GM21423 (cell line): ENCODE results near the gene HOXD11.

ENCODE experiments used
- ATAC-seq: cut with Tn5 transposase; IDR thresholded peaks from one replicate; pipeline ENCODE4 v1.9.1; 2021; ENCODE audit warnings: mild to moderate bottlenecking, moderate library complexity; ENCODE audit not compliant: unreplicated experiment

Gene HOXD11

DNA sequence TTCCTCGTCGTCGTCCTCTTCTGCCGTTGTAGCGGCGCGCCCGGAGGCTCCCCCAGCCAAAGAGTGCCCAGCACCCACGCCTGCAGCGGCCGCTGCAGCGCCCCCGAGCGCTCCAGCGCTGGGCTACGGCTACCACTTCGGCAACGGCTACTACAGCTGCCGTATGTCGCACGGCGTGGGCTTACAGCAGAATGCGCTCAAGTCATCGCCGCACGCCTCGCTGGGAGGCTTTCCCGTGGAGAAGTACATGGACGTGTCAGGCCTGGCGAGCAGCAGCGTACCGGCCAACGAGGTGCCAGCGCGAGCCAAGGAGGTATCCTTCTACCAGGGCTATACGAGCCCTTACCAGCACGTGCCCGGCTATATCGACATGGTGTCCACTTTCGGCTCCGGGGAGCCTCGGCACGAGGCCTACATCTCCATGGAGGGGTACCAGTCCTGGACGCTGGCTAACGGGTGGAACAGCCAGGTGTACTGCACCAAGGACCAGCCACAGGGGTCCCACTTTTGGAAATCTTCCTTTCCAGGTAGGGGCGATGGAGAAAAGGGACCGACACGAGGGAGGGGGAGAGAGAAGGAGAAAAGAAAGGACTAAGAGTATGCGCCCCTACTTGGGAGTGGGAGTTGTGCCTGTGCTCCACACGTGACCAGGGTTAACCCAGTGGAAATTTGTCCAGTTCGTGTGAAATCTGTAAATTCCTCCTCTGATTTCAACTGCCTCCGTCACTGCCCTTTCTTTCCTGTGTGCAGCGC is 13.8 kb upstream of the HOXD11 start:
- no peak for ATAC-seq

- no peak for ATAC-seq
These were observed 13.2 kb upstream of the HOXD11 start for GRCh38 chr2:176093898-176094249.

GRCh38 chr2:176094349-176094748 is 12.7 kb upstream of the HOXD11 start:
- no peak for ATAC-seq

DNA sequence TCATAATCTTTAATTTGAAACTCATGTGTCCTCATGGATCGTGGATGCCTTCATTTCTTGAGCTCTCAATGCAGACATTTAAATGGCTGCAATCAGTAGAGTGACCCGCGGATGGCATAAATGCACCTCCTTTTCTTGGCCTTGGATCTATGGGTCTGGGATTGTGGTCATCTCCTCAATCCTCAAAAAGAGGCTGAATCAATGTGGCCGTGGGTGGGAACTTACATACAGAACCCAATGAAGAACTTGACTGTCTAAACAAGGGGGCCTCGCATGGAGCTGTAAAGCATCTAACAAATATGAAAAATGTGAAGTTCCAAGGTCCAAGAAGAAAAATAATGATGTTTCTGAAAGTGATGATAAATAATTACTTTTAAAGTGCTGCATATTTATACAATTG is 11.7 kb upstream of the HOXD11 start:
- ATAC-seq: no peak

DNA sequence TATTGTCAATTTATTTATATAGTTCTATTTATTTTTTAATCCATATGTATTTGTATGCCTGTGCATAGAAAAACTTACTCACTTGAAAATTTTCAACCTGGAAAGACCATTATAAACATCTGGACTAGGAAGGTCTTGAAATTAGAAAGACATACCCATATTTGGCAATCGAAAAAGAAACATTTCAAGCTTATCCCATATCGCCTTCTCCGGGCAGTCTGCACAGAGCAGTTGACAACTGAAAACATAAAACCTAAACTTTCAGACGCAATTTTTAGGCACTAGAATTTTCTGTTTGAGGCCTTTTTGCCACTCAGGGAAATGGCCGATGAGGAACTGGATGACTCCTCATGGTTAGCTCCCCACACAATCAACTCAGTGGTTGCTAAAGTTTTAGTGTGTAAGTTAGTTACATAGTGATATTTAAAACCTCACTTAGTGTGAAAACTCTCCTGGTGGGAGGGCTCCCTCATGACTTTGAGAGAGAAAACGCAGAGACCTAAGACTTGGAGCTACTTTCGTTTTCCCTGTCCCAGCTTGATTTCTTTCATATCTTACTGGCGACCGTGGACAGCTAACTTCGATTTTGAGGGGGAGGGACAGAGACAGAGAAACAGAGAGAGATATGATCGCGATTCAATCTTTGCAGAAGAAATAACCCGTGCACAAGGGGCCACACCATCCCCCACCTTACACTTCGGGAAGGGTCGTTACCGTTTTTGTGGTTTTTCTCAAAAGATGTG is 10.7 kb upstream of the HOXD11 start:
- no peak for ATAC-seq

DNA sequence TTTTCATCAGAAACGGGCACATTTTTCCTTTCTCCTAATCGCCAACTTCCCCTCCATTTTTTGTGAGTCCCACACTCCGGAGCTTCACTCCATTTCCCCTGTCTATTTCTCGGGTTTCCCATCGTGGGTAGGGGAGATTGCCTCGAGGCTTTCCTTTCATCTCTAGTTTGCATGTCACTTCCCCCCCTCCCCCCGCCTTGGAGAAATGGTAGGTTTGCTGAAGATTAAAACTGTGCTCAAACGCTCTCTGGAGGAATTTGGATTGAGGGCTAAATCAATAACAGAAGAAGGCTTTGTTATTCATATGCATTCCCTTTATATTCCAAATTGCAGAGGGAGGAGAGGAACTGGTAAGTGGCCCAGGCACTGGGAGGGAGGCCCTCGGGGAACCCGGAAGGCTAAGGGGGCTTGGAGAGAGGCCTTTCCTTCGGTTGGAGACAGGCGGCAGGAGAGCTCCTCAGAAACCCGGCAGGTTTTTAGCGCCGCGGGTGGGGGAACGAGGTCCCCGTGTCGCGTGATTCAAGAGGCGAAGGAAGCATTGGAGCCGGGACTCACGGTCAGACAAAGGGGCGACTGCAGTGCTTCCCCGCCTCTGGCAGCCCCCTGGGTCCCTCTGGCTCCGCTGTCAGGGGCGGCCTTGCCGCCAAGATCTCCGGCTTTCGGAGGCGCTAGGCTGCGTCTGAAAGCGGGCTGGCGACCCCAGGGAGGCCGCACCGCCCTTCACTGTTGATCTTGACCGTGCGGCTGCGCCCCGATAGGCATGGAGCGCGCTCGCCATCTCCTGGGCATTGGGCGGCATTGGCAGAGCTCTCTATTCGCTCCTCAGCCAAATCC is 9.9 kb upstream of the HOXD11 start:
- peak; percentile 80 for ATAC-seq

GRCh38 chr2:176097820-176098365 is 9.2 kb upstream of the HOXD11 start:
- ATAC-seq: no peak

DNA sequence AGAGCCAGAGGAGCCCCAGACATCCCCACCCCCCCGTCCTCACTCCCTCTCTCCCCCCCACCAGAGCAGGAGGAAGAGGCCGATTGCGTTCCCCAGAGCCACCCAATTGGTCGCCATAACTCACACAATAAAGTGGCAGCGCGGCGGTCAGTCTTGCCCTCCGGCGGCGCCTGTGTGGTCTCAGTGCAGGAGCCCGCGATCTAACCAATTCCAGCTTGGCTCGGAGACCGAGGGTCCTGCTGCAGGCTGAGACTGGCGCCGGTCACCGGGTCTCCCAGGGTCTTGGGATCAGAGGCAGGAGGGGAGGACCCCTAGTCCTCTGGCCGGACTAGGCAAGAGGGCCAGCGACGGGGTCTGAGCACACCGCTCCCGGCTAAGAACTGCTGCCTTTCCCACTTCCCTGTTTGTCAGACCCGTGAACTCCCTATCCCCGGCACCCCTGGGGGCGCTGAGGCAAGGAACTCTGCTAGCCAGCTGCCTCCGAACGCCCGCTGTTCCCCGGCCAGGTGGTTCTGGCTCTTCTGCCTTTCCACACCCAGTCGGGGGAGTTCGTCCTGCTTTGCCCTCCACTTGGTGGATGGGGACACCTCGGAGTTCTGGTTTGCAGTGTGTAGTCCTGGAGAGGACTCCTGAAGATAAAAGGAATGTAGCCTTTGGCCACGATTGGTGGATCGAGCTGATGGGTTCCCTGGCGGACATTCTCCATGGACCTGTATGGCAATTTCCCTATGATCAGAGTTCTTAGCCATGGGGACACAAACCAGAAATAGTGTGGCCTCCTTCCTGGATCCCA is 8.5 kb upstream of the HOXD11 start:
- ATAC-seq: no peak

DNA sequence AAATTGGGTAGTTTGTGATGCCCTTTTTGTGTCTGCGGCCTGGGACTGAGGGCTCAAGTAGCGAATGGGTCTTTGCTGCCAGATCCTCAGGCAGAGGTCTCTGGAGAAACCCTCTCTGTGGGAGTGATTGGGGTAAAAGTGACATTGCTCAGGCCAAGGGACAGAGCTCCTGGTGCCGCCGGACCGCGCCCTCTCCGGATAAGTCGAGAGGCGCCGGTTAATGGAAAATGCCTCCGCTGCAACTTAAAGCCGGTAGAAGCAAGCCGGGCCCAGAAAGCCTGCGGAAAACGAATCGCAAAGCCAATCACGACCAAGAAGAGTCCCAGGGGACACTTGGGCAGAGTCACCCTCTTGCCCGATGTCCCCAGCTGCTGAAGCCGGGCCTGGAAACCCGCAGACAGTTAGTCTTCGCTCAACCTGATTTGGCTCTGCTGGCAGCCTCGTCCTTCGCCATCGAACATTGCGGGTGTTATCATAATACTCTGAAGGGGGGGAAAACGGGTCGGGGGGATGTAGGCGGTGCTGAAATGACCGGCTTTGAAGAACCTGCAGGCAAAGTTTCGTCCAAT is 7.8 kb upstream of the HOXD11 start:
- no peak for ATAC-seq

- no peak for ATAC-seq
These were observed 7.1 kb upstream of the HOXD11 start, which contains the start of gene HOXD12 for GRCh38 chr2:176099728-176100546. TSS of gene HOXD12 (plus strand) at chr2:176099795. CDS start at chr2:176099802, 7 bp downstream.

GRCh38 chr2:176100547-176101140 is 6.4 kb upstream of the HOXD11 start:
- ATAC-seq: no peak

DNA sequence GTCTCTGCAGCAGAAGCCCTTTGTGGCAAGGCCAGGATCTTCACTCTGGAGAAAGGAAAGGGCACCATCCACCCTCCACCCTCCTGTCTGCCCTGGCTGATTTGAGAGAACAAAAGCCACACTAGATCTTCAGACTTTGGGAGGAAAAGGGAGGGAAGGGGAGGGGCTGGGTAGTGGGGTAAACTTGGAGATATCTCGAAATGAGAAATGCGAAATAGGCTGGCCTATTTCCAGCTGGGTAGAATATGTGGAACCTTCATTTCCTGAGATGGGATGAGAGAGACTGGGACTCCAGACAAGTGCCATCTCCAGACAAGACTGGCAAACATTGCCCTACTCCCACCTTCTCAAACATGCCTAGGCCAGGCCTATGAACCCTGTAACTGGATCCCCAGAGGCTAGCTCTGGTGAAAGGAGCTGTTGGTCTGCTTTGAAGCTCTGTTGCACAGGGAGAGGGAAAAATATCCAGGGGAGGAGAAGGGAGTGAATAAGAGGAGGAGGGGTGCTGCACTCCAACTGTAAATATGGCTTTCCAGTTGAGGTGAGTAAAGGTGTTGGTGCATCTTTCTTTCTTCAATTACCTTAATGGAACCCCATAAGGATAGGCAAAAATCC is 5.8 kb upstream of the HOXD11 start:
- no peak for ATAC-seq

DNA sequence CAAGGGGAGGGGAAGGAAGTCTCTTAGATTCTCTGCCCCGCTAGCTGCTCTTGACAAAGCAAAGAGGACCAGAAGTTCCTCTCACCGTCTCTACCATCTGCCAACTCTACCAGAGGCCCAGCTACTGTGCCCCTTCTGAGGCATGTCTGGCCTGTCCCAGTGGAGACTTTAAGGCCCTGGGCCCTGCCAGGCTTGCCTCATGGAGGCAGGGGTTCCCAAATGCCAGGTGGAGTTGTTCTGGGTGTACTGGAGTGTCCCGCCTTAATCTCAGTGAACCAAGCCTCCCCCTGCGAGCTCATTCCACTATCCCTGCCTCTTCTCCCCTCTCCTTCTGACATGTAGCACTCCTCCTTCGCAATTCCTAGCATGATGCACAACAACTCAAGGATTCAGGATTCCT is 5.2 kb upstream of the HOXD11 start:
- ATAC-seq: no peak

- no peak for ATAC-seq
These were observed 4.7 kb upstream of the HOXD11 start for GRCh38 chr2:176102309-176102866.

DNA sequence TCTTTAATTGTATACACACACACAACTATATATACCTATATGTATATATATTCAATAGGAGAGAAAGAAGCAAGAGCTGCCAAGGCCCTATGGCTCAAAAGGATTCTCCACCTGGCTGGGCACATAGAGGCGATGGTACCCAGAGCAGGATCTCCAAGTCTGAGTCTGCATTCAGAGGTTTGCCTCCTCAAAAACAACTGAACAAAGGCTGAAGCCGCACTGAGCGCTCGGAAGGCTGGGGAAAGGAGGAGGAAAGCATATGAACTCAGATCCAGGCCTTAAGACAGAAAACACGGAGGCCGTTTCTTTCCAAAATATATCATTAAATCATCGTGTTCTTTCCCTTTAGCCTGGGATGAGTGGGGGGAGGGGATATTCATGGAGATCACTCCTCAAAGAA is 3.9 kb upstream of the HOXD11 start:
- no peak for ATAC-seq

GRCh38 chr2:176103742-176104315 is 3.3 kb upstream of the HOXD11 start:
- ATAC-seq: no peak

- no peak for ATAC-seq
These were observed 2.6 kb upstream of the HOXD11 start for GRCh38 chr2:176104316-176105077.
